HEK293 (cell line): ENCODE data around the gene KCNC1.

Experiments used
- CTCF ChIA-PET: fragments of 350-600 bp; formaldehyde crosslinking; extraction: SDS; loops from one replicate; lab custom pipeline; 2021; ENCODE audit warnings: antibody characterized with exemption; lab: Yijun Ruan, JAX
- POLR2A ChIA-PET: fragments of 300-600 bp; formaldehyde crosslinking; extraction: SDS; loops from one replicate; lab custom pipeline; 2020; ENCODE audit warnings: antibody characterized with exemption, inconsistent platforms; lab: Yijun Ruan, JAX
- H3K27ac ChIP-seq: fragments of 200-500 bp; sonication (Bioruptor generic); 2 replicates; pipeline ENCODE4 v1.5.1; 2014; ENCODE audit warnings: low read depth, low read length, control low read depth, inconsistent platforms; ENCODE audit errors: extremely low read depth
- H3K36me3 ChIP-seq, 2 experiments: fragments of 200-500 bp in 1 of 2; sonication (Bioruptor generic) in 1 of 2; 1 replicate in 1 of 2; 2 replicates in 1 of 2; pipeline ENCODE4 v1.5.1; 2014 to 2017; ENCODE audit warnings: inconsistent platforms in 2 of 2, low read length in 2 of 2; ENCODE audit not compliant: control insufficient read depth in 2 of 2, insufficient read depth in 1 of 2
- H3K4me1 ChIP-seq: fragments of 200-500 bp; sonication (Bioruptor generic); 2 replicates; pipeline ENCODE4 v1.5.1; 2014; ENCODE audit warnings: mild to moderate bottlenecking, low read length, inconsistent platforms; ENCODE audit not compliant: control insufficient read depth, insufficient read depth
- H3K4me3 ChIP-seq: 2 replicates; pipeline ENCODE4 v1.5.1; 2011; ENCODE audit warnings: low read depth, mild to moderate bottlenecking, control low read depth, low read length, moderate library complexity
- H3K9me3 ChIP-seq: fragments of 200-500 bp; sonication (Bioruptor generic); 2 replicates; pipeline ENCODE4 v1.5.1; 2014; ENCODE audit warnings: low read depth, low read length, inconsistent platforms; ENCODE audit not compliant: control insufficient read depth, insufficient read depth
- GLIS1 ChIP-seq: fragments of 450-650 bp; formaldehyde crosslinking; IDR thresholded peaks from 2 replicates; pipeline ENCODE4 v1.5.1; 2016; ENCODE audit warnings: missing biosample characterization, missing genetic modification characterization
- PBX3 ChIP-seq: sonication (generic); formaldehyde crosslinking; IDR thresholded peaks from 2 replicates; pipeline ENCODE4 v1.8.1; 2022; ENCODE audit warnings: mild to moderate bottlenecking, moderate library complexity, missing genetic modification reagents
- PRDM10 ChIP-seq: fragments of 450-650 bp; formaldehyde crosslinking; IDR thresholded peaks from 2 replicates; pipeline ENCODE4 v1.5.1; 2016; ENCODE audit warnings: missing biosample characterization, missing genetic modification characterization
- SALL2 ChIP-seq: fragments of 450-650 bp; formaldehyde crosslinking; IDR thresholded peaks from 2 replicates; pipeline ENCODE4 v1.5.0; 2017; ENCODE audit warnings: missing biosample characterization, mild to moderate bottlenecking, missing genetic modification characterization, borderline replicate concordance
- ZBTB17 ChIP-seq: fragments of 450-650 bp; formaldehyde crosslinking; IDR thresholded peaks from 2 replicates; pipeline ENCODE4 v1.5.1; 2016; ENCODE audit warnings: missing biosample characterization, missing genetic modification characterization
- ZBTB8A ChIP-seq: fragments of 450-650 bp; formaldehyde crosslinking; IDR thresholded peaks from 2 replicates; pipeline ENCODE4 v1.5.1; 2016; ENCODE audit warnings: missing biosample characterization, missing genetic modification characterization
- ZFP37 ChIP-seq: fragments of 450-650 bp; formaldehyde crosslinking; IDR thresholded peaks from 2 replicates; pipeline ENCODE4 v1.5.1; 2016; ENCODE audit warnings: missing biosample characterization, missing genetic modification characterization
- ZNF184 ChIP-seq: fragments of 450-650 bp; IDR thresholded peaks from 2 replicates; pipeline ENCODE4 v1.5.1; 2018; ENCODE audit warnings: missing biosample characterization, mild to moderate bottlenecking, missing genetic modification characterization
- ZNF473 ChIP-seq: fragments of 450-650 bp; formaldehyde crosslinking; IDR thresholded peaks from 2 replicates; pipeline ENCODE4 v1.5.1; 2017; ENCODE audit warnings: missing biosample characterization, missing genetic modification characterization
- ZNF48 ChIP-seq: fragments of 450-650 bp; formaldehyde crosslinking; IDR thresholded peaks from 2 replicates; pipeline ENCODE4 v1.5.1; 2016; ENCODE audit warnings: missing biosample characterization, missing genetic modification characterization
- ZNF654 ChIP-seq: fragments of 450-650 bp; formaldehyde crosslinking; IDR thresholded peaks from 2 replicates; pipeline ENCODE4 v1.5.1; 2016; ENCODE audit warnings: low read depth, missing biosample characterization, missing genetic modification characterization
- ZNF660 ChIP-seq: fragments of 450-650 bp; IDR thresholded peaks from 2 replicates; pipeline ENCODE4 v1.5.1; 2018; ENCODE audit warnings: missing biosample characterization, mild to moderate bottlenecking, missing genetic modification characterization
- TF ChIP-seq, protein P1 (sequence below): fragments of 450-650 bp; formaldehyde crosslinking; IDR thresholded peaks from 2 replicates; pipeline ENCODE4 v1.5.1; 2016; ENCODE audit warnings: missing biosample characterization, missing genetic modification characterization

The KCNC1 gene

DNA sequence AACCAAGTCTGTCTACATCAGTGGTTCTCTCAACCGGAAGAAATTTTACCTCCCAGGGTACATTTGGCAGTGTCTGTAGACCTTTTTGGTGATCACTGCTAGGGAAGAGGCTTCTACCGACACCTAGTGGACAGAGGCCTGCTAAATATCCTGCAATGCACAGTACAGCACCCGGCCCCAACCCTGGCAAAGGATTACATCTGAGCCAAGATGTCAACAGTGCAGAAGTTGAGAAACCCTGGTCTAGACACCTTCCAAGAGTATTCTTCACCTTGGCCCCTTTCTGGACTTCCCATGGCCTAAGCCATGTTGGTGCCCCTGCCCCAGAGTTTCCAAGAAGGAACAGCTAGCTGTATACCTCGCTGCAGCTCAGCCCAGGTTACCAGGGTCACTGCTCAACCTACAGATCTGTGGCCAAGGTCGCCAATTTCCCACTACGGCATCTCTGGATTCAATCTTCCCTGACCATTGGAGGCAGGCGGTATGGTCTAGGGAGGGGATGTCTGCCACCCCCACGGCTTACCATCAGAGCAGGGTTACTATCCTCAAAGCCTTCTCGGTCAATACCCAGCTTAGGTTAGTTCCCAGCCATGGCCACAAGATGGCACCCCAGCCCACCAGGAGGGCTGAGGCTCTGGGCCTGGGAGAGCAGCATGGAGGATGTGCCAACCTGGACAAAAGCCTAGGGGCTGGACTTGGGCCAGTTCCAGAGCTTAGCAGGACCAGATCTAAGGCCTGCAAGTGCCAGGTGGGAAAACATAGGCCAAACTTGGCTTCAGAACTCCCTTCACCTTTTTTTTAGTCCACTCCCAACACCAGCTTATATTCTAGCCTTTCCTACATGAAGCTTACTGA, 3.7 kb upstream of the KCNC1 start:
- peak; percentile 32; the same call in 1 of the 2 replicates for TF ChIP-seq ZNF660
- TF ChIP-seq ZNF654 (tag by site-specific recombination): peak; percentile 88
- no peak for TF ChIP-seq ZFP37 (tag by site-specific recombination)
- TF ChIP-seq, protein P1, sequence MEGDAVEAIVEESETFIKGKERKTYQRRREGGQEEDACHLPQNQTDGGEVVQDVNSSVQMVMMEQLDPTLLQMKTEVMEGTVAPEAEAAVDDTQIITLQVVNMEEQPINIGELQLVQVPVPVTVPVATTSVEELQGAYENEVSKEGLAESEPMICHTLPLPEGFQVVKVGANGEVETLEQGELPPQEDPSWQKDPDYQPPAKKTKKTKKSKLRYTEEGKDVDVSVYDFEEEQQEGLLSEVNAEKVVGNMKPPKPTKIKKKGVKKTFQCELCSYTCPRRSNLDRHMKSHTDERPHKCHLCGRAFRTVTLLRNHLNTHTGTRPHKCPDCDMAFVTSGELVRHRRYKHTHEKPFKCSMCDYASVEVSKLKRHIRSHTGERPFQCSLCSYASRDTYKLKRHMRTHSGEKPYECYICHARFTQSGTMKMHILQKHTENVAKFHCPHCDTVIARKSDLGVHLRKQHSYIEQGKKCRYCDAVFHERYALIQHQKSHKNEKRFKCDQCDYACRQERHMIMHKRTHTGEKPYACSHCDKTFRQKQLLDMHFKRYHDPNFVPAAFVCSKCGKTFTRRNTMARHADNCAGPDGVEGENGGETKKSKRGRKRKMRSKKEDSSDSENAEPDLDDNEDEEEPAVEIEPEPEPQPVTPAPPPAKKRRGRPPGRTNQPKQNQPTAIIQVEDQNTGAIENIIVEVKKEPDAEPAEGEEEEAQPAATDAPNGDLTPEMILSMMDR (tag by site-specific recombination): peak; percentile 78
- no peak for TF ChIP-seq ZNF184 (tag by site-specific recombination)
- TF ChIP-seq ZBTB8A (tag by site-specific recombination): 0 out of 2 replicates have a peak, but pooled peaks have one; percentile 16
- TF ChIP-seq PRDM10 (tag by site-specific recombination): 0 out of 2 replicates have a peak, but pooled peaks have one; percentile 13
- 0 out of 2 replicates have a peak, but pooled peaks have one; percentile 49 for TF ChIP-seq ZBTB17 (tag by site-specific recombination)
- TF ChIP-seq GLIS1 (tag by site-specific recombination): peak; percentile 67
- Histone ChIP-seq H3K4me3 (no peak overlapping the region), H3K4me1 (no peaks in the 10 kb centered on the region), H3K36me3 (no peaks in the 10 kb centered on the region), H3K9me3 (no peaks in the 10 kb centered on the region), H3K27ac (no peak overlapping the region)
- ChIA-PET CTCF (interaction anchor here (0.5 to 7.8 kb wide), 115 partner anchors 9 to 1052 kb away, joined by 3 to 357 read pairs (median 4); partner anchors contain the start of genes MYOD1, OTOG, SAAL1 and SERGEF), POLR2A (interaction anchor here (0.6 to 1.4 kb wide), 5 partner anchors 19 to 247 kb away, joined by 3 to 6 read pairs (median 4); no protein-coding TSS in a partner anchor)

DNA sequence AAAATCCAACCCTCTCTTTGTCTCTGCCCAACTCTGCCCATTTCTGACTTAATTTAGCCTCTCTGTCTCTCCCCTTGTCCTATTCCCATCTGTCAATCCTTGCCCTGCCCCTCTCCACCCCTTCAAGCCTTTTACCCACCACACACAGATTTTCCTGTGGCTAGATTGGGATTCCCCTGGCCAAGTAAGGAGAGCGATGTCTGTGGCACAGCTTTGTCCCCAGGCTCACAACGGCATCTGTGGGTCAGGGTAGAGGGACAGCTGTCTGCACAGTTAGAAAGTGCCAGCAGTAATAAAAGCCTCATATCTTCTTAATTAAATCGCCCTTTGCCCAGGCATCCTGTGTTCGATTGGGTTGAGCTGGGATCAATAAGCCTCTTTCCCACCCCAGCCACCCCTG, 1.3 kb upstream of the KCNC1 start:
- CTCF ChIA-PET: interaction anchor here (0.7 to 7.8 kb wide), 8 partner anchors 11 to 441 kb away, joined by 3 to 357 read pairs (median 8); no protein-coding TSS in a partner anchor
- Histone ChIP-seq H3K4me3 (no peak overlapping the region), H3K4me1 (no peaks in the 10 kb centered on the region), H3K27ac (no peak overlapping the region), H3K36me3 (no peaks in the 10 kb centered on the region), H3K9me3 (no peaks in the 10 kb centered on the region)
- POLR2A ChIA-PET: interaction anchor here (0.8 kb wide), 1 partner anchor 240 kb away, joined by 3 read pairs; no protein-coding TSS in a partner anchor
- TF ChIP-seq SALL2 (tag by site-specific recombination): no peak
- TF ChIP-seq ZNF473: no peak
- TF ChIP-seq ZNF48 (tag by site-specific recombination): no peak
- no peak for TF ChIP-seq PBX3
